ENCODE measurements around the gene FAM13A. TPM values are rescaled to one million over a fixed set of nuclear protein-coding genes. Genes with fewer than 3 reads are reported as not detected.

FAM13A gene
- total and polyA plus RNA-seq, 2 of the 4 experiments (the other 2 are of a cell fraction), result 13.1 to 22.0 TPM

DNA sequence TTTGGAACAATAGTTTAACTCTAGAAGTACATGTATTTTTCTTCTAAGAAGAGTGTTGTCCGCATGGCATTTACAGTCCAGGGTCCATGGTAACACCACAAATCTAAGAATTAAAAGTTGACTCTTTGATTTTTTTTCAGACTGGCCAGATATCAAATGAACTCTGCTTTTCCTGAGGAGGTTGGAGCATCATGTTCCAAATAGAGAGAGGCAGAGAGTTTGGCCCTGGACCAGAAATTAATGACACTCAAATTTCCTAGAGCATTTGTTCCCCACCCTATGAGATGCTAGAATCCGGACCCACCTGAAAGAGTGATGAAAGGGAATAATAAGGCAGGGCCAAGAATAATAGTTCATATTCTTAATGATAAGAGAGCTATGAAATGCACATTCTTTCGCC is 312.4 kb downstream of the FAM13A start:
- H3K4ac ChIP-seq (ENCODE audit: low read depth, low read length), result no peak overlapping the region
- H3K14ac ChIP-seq (replicated peaks; ENCODE audit: low read depth, low read length), result no peak overlapping the region
- no peaks in the 10 kb centered on the region for H3K27me3 ChIP-seq (ENCODE audit: control insufficient read depth, insufficient read depth, low read length)
- H2AK5ac ChIP-seq (ENCODE audit: low read depth, low read length), result no peak overlapping the region
- WGBS, 2 experiments (ENCODE audit: extremely low coverage in 2 of 2, insufficient read length in 1 of 2), result no CpG with 5 or more reads among the region's 3 CpGs
- H3K9me3 ChIP-seq (ENCODE audit: control insufficient read depth, insufficient read depth, low read length), result no peaks in the 10 kb centered on the region
- no peak overlapping the region for H3K4me3 ChIP-seq (ENCODE audit: insufficient read depth, low read depth, low read length)
- intact Hi-C loops (cut with micrococcal nuclease), result no loop called here
- peaks cover 23% of the 10 kb centered on the region for H3K36me3 ChIP-seq (ENCODE audit: control insufficient read depth, insufficient read depth, low read length)
- H2BK120ac ChIP-seq (ENCODE audit: low read depth, low read length), result no peak overlapping the region
- ChIA-PET CTCF (no interaction called here), POLR2A (ENCODE audit: unreplicated experiment) (interaction anchor here (0.5 kb wide), 1 partner anchor 19 kb away, joined by 6 read pairs; no protein-coding TSS in a partner anchor)
- no peak overlapping the region for H2BK15ac ChIP-seq (ENCODE audit: low read depth, low read length)
- DNase-seq (no peak), ATAC-seq (ENCODE audit: low read depth) (no peak)
- H3K27ac ChIP-seq (ENCODE audit: insufficient read depth, low read length), result no peak overlapping the region
- no peak overlapping the region for H3K56ac ChIP-seq (ENCODE audit: extremely low read depth, insufficient read depth, low read length)
- in situ Hi-C loops (cut with MboI; ENCODE audit: low sequenced_read_pairs), result no loop called here
- H2AFZ ChIP-seq (replicated peaks; ENCODE audit: low read length, poor library complexity), result no peak overlapping the region
- no peak for TF ChIP-seq RFX5 (IDR thresholded peaks at IDR 0.05; ENCODE audit: low read depth, low read length)
- TF ChIP-seq BHLHE40 (IDR thresholded peaks at IDR 0.05; ENCODE audit: low read depth, low read length), result no peak
- TF ChIP-seq CHD1 (IDR thresholded peaks at IDR 0.05; ENCODE audit: low read depth, low read length), result no peak
- TF ChIP-seq RAD21 (IDR thresholded peaks at IDR 0.05; ENCODE audit: low read length), result no peak
- no peak for TF ChIP-seq SMC3 (IDR thresholded peaks at IDR 0.05; ENCODE audit: low read depth, low read length)
- no peak for TF ChIP-seq POLR2A (IDR thresholded peaks at IDR 0.05; ENCODE audit: low read depth, low read length)
- no peak for TF ChIP-seq MAFK (IDR thresholded peaks at IDR 0.05; ENCODE audit: low read depth, low read length)
- TF ChIP-seq, protein P1, sequence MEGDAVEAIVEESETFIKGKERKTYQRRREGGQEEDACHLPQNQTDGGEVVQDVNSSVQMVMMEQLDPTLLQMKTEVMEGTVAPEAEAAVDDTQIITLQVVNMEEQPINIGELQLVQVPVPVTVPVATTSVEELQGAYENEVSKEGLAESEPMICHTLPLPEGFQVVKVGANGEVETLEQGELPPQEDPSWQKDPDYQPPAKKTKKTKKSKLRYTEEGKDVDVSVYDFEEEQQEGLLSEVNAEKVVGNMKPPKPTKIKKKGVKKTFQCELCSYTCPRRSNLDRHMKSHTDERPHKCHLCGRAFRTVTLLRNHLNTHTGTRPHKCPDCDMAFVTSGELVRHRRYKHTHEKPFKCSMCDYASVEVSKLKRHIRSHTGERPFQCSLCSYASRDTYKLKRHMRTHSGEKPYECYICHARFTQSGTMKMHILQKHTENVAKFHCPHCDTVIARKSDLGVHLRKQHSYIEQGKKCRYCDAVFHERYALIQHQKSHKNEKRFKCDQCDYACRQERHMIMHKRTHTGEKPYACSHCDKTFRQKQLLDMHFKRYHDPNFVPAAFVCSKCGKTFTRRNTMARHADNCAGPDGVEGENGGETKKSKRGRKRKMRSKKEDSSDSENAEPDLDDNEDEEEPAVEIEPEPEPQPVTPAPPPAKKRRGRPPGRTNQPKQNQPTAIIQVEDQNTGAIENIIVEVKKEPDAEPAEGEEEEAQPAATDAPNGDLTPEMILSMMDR (conservative IDR thresholded peaks at IDR 0.05; ENCODE audit: low read depth, low read length), result no peak
- TF ChIP-seq, protein P2, sequence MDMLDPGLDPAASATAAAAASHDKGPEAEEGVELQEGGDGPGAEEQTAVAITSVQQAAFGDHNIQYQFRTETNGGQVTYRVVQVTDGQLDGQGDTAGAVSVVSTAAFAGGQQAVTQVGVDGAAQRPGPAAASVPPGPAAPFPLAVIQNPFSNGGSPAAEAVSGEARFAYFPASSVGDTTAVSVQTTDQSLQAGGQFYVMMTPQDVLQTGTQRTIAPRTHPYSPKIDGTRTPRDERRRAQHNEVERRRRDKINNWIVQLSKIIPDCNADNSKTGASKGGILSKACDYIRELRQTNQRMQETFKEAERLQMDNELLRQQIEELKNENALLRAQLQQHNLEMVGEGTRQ (IDR thresholded peaks at IDR 0.05; ENCODE audit: low read depth, low read length), result no peak
- no peak for TF ChIP-seq CEBPB (IDR thresholded peaks at IDR 0.05; ENCODE audit: low read depth, low read length)
- TF ChIP-seq NFE2L2 (IDR thresholded peaks at IDR 0.05; ENCODE audit: low read depth, low read length), result no peak
- TF ChIP-seq, protein P3, sequence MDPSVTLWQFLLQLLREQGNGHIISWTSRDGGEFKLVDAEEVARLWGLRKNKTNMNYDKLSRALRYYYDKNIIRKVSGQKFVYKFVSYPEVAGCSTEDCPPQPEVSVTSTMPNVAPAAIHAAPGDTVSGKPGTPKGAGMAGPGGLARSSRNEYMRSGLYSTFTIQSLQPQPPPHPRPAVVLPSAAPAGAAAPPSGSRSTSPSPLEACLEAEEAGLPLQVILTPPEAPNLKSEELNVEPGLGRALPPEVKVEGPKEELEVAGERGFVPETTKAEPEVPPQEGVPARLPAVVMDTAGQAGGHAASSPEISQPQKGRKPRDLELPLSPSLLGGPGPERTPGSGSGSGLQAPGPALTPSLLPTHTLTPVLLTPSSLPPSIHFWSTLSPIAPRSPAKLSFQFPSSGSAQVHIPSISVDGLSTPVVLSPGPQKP (IDR thresholded peaks at IDR 0.05; ENCODE audit: borderline replicate concordance, low read depth, low read length), result no peak
- no peak for TF ChIP-seq MXI1 (IDR thresholded peaks at IDR 0.05; ENCODE audit: borderline replicate concordance, low read depth, low read length)
- TF ChIP-seq RCOR1 (IDR thresholded peaks at IDR 0.05; ENCODE audit: insufficient replicate concordance, low read length), result no peak
- TF ChIP-seq MAZ (IDR thresholded peaks at IDR 0.05; ENCODE audit: borderline replicate concordance, low read depth, low read length), result no peak
- no peak for TF ChIP-seq FOS (IDR thresholded peaks at IDR 0.05; ENCODE audit: low read depth, low read length)
- no peaks in the 10 kb centered on the region; a peak in 1 of 4 replicates for H3K79me1 ChIP-seq (ENCODE audit: low read depth in 1 of 2, low read length in 2 of 2)
- H2BK5ac ChIP-seq (ENCODE audit: low read depth, low read length, poor library complexity, severe bottlenecking), result no peak overlapping the region
- dilution Hi-C loops (cut with HindIII; ENCODE audit: low sequenced_read_pairs, unreplicated experiment), result no loop called here
- no peak overlapping the region for H3K9ac ChIP-seq (ENCODE audit: low read depth, low read length)
- H3K4me1 ChIP-seq (ENCODE audit: control insufficient read depth, insufficient read depth, low read length), result peaks cover 5% of the 10 kb centered on the region
- H2AK9ac ChIP-seq (replicated peaks; ENCODE audit: low read depth, low read length, poor library complexity), result no peak overlapping the region
- H4K5ac ChIP-seq (ENCODE audit: low read depth, low read length), result no peak overlapping the region
- H3K9me1 ChIP-seq (ENCODE audit: insufficient read depth, low read length), result peaks cover 9% of the 10 kb centered on the region
- H3K4me2 ChIP-seq (ENCODE audit: low read depth, low read length), result no peak overlapping the region
- H4K20me1 ChIP-seq (ENCODE audit: insufficient read depth, low read length), result no peaks in the 10 kb centered on the region
- BruUV-seq (replicated peaks), result no TSS peak
- no peak overlapping the region for H4K91ac ChIP-seq (ENCODE audit: insufficient read depth, low read depth, low read length)
- no peak overlapping the region for H3K23ac ChIP-seq (ENCODE audit: low read depth, low read length)
- peak overlapping the region; percentile 18; the same call in 1 of the 2 replicates for H2BK20ac ChIP-seq (ENCODE audit: low read depth, low read length)
- no peak overlapping the region; the same call in 1 of the 2 replicates for H3K18ac ChIP-seq (ENCODE audit: low read depth, low read length)
- H4K8ac ChIP-seq (ENCODE audit: low read depth in 2 of 2, low read length in 2 of 2), result no peak overlapping the region

All from IMR-90 (cell line).